ENCODE data around the gene RAD9B. TPM values are rescaled to one million over a fixed set of nuclear protein-coding genes. Genes with fewer than 3 reads are reported as not detected.

RAD9B gene
- total and polyA plus RNA-seq, 2 of the 13 experiments (the other 11 are each of a cell fraction or from before 2014, with no cell fraction given) = 0.05 to 0.38 TPM

- TF ChIP-seq TEF (CRISPR knock-in tag; IDR thresholded peaks at IDR 0.05) = peak; percentile 15; the same call in 1 of the 2 replicates
- no peak; the same call in 1 of the 2 replicates for TF ChIP-seq PATZ1 (CRISPR knock-in tag; IDR thresholded peaks at IDR 0.05)
- TF ChIP-seq SNAPC5 (CRISPR knock-in tag; IDR thresholded peaks at IDR 0.05; ENCODE audit: borderline replicate concordance) = peak; percentile 94; the same call in 1 of the 2 replicates
- TF ChIP-seq ZNF530 (CRISPR knock-in tag; IDR thresholded peaks at IDR 0.05; ENCODE audit: low read depth) = 0 out of 2 replicates have a peak, but pooled peaks have one; percentile 62
- TF ChIP-seq SKIL (CRISPR knock-in tag; IDR thresholded peaks at IDR 0.05; ENCODE audit: borderline replicate concordance) = no peak; the same call in 1 of the 2 replicates
- peak; percentile 70 for TF ChIP-seq GATAD2A (CRISPR knock-in tag; IDR thresholded peaks at IDR 0.05)
- no peak for TF ChIP-seq DDIT3 (CRISPR knock-in tag; IDR thresholded peaks at IDR 0.05)
- TF ChIP-seq ZNF737 (CRISPR knock-in tag; IDR thresholded peaks at IDR 0.05; ENCODE audit: borderline replicate concordance) = no peak
- peak; percentile 41; the same call in 1 of the 2 replicates for TF ChIP-seq THRA (CRISPR knock-in tag; IDR thresholded peaks at IDR 0.05; ENCODE audit: borderline replicate concordance)
- no peak for TF ChIP-seq MZF1 (CRISPR knock-in tag; IDR thresholded peaks at IDR 0.05; ENCODE audit: borderline replicate concordance)
- peak; percentile 82 for TF ChIP-seq ARNTL (CRISPR knock-in tag; IDR thresholded peaks at IDR 0.05)
- no peak for TF ChIP-seq MAFF (IDR thresholded peaks at IDR 0.05; ENCODE audit: low read depth, low read length)
- TF ChIP-seq XBP1 (CRISPR knock-in tag; IDR thresholded peaks at IDR 0.05) = no peak
- TF ChIP-seq ZNF567 (CRISPR knock-in tag; IDR thresholded peaks at IDR 0.05; ENCODE audit: borderline replicate concordance) = no peak
- TF ChIP-seq RBM39 (IDR thresholded peaks at IDR 0.05; ENCODE audit: low read depth, low read length, poor library complexity, severe bottlenecking) = peak; percentile 65
- TF ChIP-seq THAP11 (CRISPR knock-in tag; IDR thresholded peaks at IDR 0.05) = peak; percentile 93
- TF ChIP-seq ELF3 (CRISPR knock-in tag; IDR thresholded peaks at IDR 0.05) = peak; percentile 58; the same call in 1 of the 2 replicates
- peak; percentile 88; the same call in 1 of the 2 replicates for TF ChIP-seq CBFB (CRISPR knock-in tag; IDR thresholded peaks at IDR 0.05)
- peak; percentile 98 for TF ChIP-seq ZNF276 (CRISPR knock-in tag; IDR thresholded peaks at IDR 0.05; ENCODE audit: low read depth)
Measured at GRCh38 chr12:110501752-110502738, at the start of gene RAD9B, which contains the start of gene VPS29 (continued).

All from HepG2 (cell line).